Suprapubic skin (tissue), 4 donors: ENCODE measurements around the gene NLGN4X. TPM values are rescaled to one million over a fixed set of nuclear protein-coding genes. Genes with fewer than 3 reads are reported as not detected.

Experiments used
- DNase-seq, 2 donors: peaks; one replicate each; pipeline ENCODE4 v3.0.0-alpha.2; 2019; ENCODE audit warnings: low spot score in 2 of 2
- H3K27ac ChIP-seq: fragments of 200-600 bp; sonication (generic); one replicate; pipeline ENCODE4 v1.5.1; 2019
- H3K27me3 ChIP-seq: fragments of 200-600 bp; sonication (generic); one replicate; pipeline ENCODE4 v1.5.1; 2019
- H3K36me3 ChIP-seq: fragments of 200-600 bp; sonication (generic); one replicate; pipeline ENCODE4 v1.5.1; 2019
- H3K4me1 ChIP-seq: fragments of 200-600 bp; sonication (generic); one replicate; pipeline ENCODE4 v1.5.1; 2019
- H3K4me3 ChIP-seq: fragments of 200-600 bp; sonication (generic); one replicate; pipeline ENCODE4 v1.5.1; 2019; ENCODE audit warnings: mild to moderate bottlenecking
- H3K9me3 ChIP-seq: fragments of 200-600 bp; sonication (generic); one replicate; pipeline ENCODE4 v1.5.1; 2019
- EP300 ChIP-seq: sonication (generic); formaldehyde crosslinking; IDR thresholded peaks from one replicate; pipeline ENCODE4 v1.6.1; 2017; ENCODE audit warnings: antibody characterized with exemption
- POLR2A ChIP-seq, 2 donors: fragments of 450-650 bp; IDR thresholded peaks; one replicate each; pipeline ENCODE4 v1.6.1; 2017; ENCODE audit warnings: antibody characterized with exemption in 2 of 2, mild to moderate bottlenecking in 2 of 2, moderate library complexity in 2 of 2
- POLR2AphosphoS5 ChIP-seq, 3 donors: sonication (generic); formaldehyde crosslinking; IDR thresholded peaks; one replicate each; pipeline ENCODE4 v1.6.1; 2017; ENCODE audit warnings: antibody characterized with exemption in 3 of 3
- WGBS: methylation state at CpG from one replicate; pipeline ENCODE4 v1.1.5; 2018; 5-methylcytosine and 5-hydroxymethylcytosine counted together
- total RNA-seq, 4 donors: library from RNA; depleted of rRNA; stranded (reverse); fragments of >200 nt; gene quantifications; one replicate each; pipeline ENCODE4 v1.1.0, GENCODE V29; 2016
- TF ChIP-seq, protein P1 (sequence below), 2 donors: fragments of 200-600 bp in 1 of 2; fragments of 450-650 bp in 1 of 2; sonication (generic) in 1 of 2; IDR thresholded peaks; one replicate each; pipeline ENCODE4 v1.5.1; 2016 to 2019; ENCODE audit warnings: antibody characterized with exemption in 2 of 2, mild to moderate bottlenecking in 1 of 2, moderate library complexity in 1 of 2

NLGN4X gene
- total RNA-seq, 4 donors from 2014 or later, result 0.64 to 1.8 (median 1.2) TPM

DNA sequence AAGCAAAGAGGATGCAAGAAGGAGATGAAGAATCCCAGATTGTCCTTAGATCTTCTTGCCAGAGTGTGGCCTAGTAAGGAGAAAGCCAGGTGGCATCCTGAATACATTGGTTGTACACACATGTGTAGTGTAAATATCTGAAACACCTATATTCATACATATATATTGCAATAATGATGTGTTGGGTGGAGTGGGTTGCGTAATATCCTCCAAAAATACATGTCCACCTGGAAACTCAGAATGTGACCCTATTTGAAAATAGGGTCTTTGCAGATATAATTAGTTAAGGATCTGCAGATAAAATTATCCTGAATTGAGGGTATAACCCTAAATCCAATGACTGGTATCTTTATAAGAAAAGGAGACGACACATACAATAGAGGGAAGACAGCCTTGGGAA is 216.3 kb downstream of the NLGN4X start:
- WGBS, result 87% methylated on average over 2 of the region's 2 CpGs
- TF ChIP-seq, protein P1, sequence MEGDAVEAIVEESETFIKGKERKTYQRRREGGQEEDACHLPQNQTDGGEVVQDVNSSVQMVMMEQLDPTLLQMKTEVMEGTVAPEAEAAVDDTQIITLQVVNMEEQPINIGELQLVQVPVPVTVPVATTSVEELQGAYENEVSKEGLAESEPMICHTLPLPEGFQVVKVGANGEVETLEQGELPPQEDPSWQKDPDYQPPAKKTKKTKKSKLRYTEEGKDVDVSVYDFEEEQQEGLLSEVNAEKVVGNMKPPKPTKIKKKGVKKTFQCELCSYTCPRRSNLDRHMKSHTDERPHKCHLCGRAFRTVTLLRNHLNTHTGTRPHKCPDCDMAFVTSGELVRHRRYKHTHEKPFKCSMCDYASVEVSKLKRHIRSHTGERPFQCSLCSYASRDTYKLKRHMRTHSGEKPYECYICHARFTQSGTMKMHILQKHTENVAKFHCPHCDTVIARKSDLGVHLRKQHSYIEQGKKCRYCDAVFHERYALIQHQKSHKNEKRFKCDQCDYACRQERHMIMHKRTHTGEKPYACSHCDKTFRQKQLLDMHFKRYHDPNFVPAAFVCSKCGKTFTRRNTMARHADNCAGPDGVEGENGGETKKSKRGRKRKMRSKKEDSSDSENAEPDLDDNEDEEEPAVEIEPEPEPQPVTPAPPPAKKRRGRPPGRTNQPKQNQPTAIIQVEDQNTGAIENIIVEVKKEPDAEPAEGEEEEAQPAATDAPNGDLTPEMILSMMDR (IDR thresholded peaks at IDR 0.05), result no peak
- no peak for TF ChIP-seq POLR2A (IDR thresholded peaks at IDR 0.05)
- no peak for TF ChIP-seq POLR2AphosphoS5 (IDR thresholded peaks at IDR 0.05)
- TF ChIP-seq EP300, result no peak
- no peaks in the 10 kb centered on the region for H3K4me1 ChIP-seq
- DNase-seq, result no peak
- H3K4me3 ChIP-seq, result no peak overlapping the region
- H3K9me3 ChIP-seq, result no peaks in the 10 kb centered on the region
- H3K27me3 ChIP-seq, result no peaks in the 10 kb centered on the region
- H3K27ac ChIP-seq, result no peak overlapping the region
- no peaks in the 10 kb centered on the region for H3K36me3 ChIP-seq

DNA sequence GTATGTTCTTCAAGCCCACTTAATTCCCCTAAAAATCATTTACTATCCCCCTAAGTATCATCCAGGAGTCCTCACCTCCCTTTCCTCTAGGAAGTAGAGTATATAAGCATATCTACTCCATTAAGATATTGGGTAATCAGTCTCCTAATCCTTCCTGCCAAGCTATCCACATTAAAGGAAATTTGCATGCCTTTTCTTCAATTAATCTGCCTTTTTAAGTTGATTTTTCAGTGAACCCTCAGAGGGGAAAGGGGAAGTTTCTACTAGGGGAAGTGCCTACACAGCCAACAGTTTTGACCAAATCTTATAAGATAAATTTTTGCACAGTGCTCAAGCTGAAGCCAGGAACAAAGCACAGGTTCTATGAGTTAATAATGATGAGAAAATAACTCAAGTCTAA is 222.8 kb downstream of the NLGN4X start:
- no peaks in the 10 kb centered on the region for H3K36me3 ChIP-seq
- H3K27me3 ChIP-seq, result no peaks in the 10 kb centered on the region
- no peak overlapping the region for H3K27ac ChIP-seq
- DNase-seq, result no peak
- H3K9me3 ChIP-seq, result no peaks in the 10 kb centered on the region
- H3K4me3 ChIP-seq, result no peak overlapping the region
- H3K4me1 ChIP-seq, result no peaks in the 10 kb centered on the region
- TF ChIP-seq POLR2AphosphoS5 (IDR thresholded peaks at IDR 0.05), result no peak
- no peak for TF ChIP-seq POLR2A (IDR thresholded peaks at IDR 0.05)
- no peak for TF ChIP-seq EP300
- TF ChIP-seq, protein P1 (IDR thresholded peaks at IDR 0.05), result no peak

- DNase-seq, result no peak
- TF ChIP-seq, protein P1 (IDR thresholded peaks at IDR 0.05), result no peak
- TF ChIP-seq POLR2AphosphoS5 (IDR thresholded peaks at IDR 0.05), result no peak
- no peak for TF ChIP-seq POLR2A (IDR thresholded peaks at IDR 0.05)
- no peak for TF ChIP-seq EP300
- Histone ChIP-seq H3K27me3 (no peaks in the 10 kb centered on the region), H3K9me3 (no peaks in the 10 kb centered on the region), H3K27ac (no peak overlapping the region), H3K4me3 (no peak overlapping the region), H3K4me1 (no peaks in the 10 kb centered on the region), H3K36me3 (no peaks in the 10 kb centered on the region)
- 40% methylated on average over 4 of the region's 4 CpGs for WGBS
These were observed 224.1 kb downstream of the NLGN4X start for GRCh38 chrX:6004529-6004928.

DNA sequence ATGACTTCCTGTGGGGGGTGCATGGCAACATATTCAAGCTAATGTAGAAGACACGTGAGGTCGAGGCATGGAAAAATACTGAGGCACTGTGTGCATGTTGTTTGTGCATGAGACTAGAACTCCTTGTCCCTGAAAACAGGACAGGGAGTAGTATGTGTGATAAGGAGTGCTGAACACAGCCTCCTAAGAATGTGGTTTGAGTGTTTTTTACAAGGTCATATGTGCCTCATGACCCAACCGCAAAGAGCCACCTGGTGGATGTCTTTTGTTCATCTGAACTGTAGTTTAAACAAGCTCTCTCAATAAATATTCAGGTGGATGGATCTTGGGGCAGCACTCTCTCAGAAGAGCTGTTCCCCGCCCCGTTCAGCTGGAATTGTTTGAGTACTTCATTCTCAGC is 226.6 kb downstream of the NLGN4X start:
- Histone ChIP-seq H3K27me3 (no peaks in the 10 kb centered on the region), H3K27ac (no peak overlapping the region), H3K4me3 (no peak overlapping the region), H3K36me3 (no peaks in the 10 kb centered on the region), H3K4me1 (no peaks in the 10 kb centered on the region), H3K9me3 (no peaks in the 10 kb centered on the region)
- no peak for DNase-seq
- WGBS, result 81% methylated on average over 5 of the region's 5 CpGs
- no peak for TF ChIP-seq POLR2A (IDR thresholded peaks at IDR 0.05)
- no peak for TF ChIP-seq POLR2AphosphoS5 (IDR thresholded peaks at IDR 0.05)
- no peak for TF ChIP-seq EP300
- TF ChIP-seq, protein P1 (IDR thresholded peaks at IDR 0.05), result no peak

- Histone ChIP-seq H3K4me3 (no peak overlapping the region), H3K27ac (no peak overlapping the region), H3K9me3 (no peaks in the 10 kb centered on the region), H3K36me3 (no peaks in the 10 kb centered on the region), H3K4me1 (no peaks in the 10 kb centered on the region), H3K27me3 (no peaks in the 10 kb centered on the region)
- DNase-seq, result no peak
- WGBS, result 57% methylated on average over 3 of the region's 3 CpGs
- no peak for TF ChIP-seq POLR2A (IDR thresholded peaks at IDR 0.05)
- no peak for TF ChIP-seq EP300
- no peak for TF ChIP-seq POLR2AphosphoS5 (IDR thresholded peaks at IDR 0.05)
- TF ChIP-seq, protein P1 (IDR thresholded peaks at IDR 0.05), result no peak
These were observed 229.8 kb downstream of the NLGN4X start for GRCh38 chrX:5998901-5999300.
